Neural cell (in vitro differentiated cells): Measurements from ENCODE around the gene TUBGCP4. TPM values are rescaled to one million over a fixed set of nuclear protein-coding genes. Genes with fewer than 3 reads are reported as not detected.

ENCODE experiments used
- H2AFZ ChIP-seq: fragments of 200-600, 300-800 bp; sonication (generic), shearing (Covaris generic); 2 replicates; pipeline ENCODE4 v1.6.0; 2014; ENCODE audit warnings: low read depth, mild to moderate bottlenecking, antibody characterized with exemption, low read length, moderate library complexity
- H3F3A ChIP-seq: fragments of 200-600 bp; shearing (Covaris generic); 2 replicates; pipeline ENCODE4 v1.6.1; 2016; ENCODE audit warnings: mild to moderate bottlenecking, moderate library complexity, mixed read lengths, antibody characterized with exemption, low read length; ENCODE audit not compliant: insufficient read depth, poor library complexity, severe bottlenecking
- H3K27ac ChIP-seq: fragments of 200-600, 300-800 bp; sonication (generic), shearing (Covaris generic); 2 replicates; pipeline ENCODE4 v1.5.1; 2014; ENCODE audit warnings: mild to moderate bottlenecking, low read length, moderate library complexity
- H3K27me3 ChIP-seq: fragments of 300-800, 200-600 bp; sonication (generic), shearing (Covaris generic); 2 replicates; pipeline ENCODE4 v1.6.0; 2014; ENCODE audit warnings: mild to moderate bottlenecking, low read depth, low read length, moderate library complexity; ENCODE audit not compliant: insufficient read depth
- H3K36me3 ChIP-seq: fragments of 300-800, 200-600 bp; sonication (generic), shearing (Covaris generic); 2 replicates; pipeline ENCODE4 v1.5.1; 2014; ENCODE audit warnings: mild to moderate bottlenecking, antibody characterized with exemption, low read length, moderate library complexity; ENCODE audit not compliant: insufficient read depth
- H3K4me2 ChIP-seq: fragments of 300-800, 200-600 bp; sonication (generic), shearing (Covaris generic); 2 replicates; pipeline ENCODE4 v1.6.0; 2014; ENCODE audit warnings: mild to moderate bottlenecking, low read length
- H3K4me3 ChIP-seq: fragments of 300-800, 200-600 bp; sonication (generic), shearing (Covaris generic); 2 replicates; pipeline ENCODE4 v1.5.1; 2014; ENCODE audit warnings: mild to moderate bottlenecking, low read length, moderate library complexity
- H3K79me2 ChIP-seq: fragments of 200-600 bp; shearing (Covaris generic); replicated peaks from 2 replicates; pipeline ENCODE4 v1.6.0; 2014; ENCODE audit warnings: mild to moderate bottlenecking, low read length, moderate library complexity; ENCODE audit not compliant: insufficient read depth
- H3K9ac ChIP-seq: fragments of 300-800, 200-600 bp; sonication (generic), shearing (Covaris generic); 2 replicates; pipeline ENCODE4 v1.6.1; 2016; ENCODE audit warnings: mild to moderate bottlenecking, low read length, mixed read lengths
- H3K9me2 ChIP-seq: fragments of 200-600 bp; shearing (Covaris generic); 2 replicates; pipeline ENCODE4 v1.6.1; 2016; ENCODE audit warnings: mild to moderate bottlenecking, low read length, mixed read lengths; ENCODE audit not compliant: insufficient read depth
- H3K9me3 ChIP-seq: fragments of 200-600, 300-800 bp; sonication (generic), shearing (Covaris generic); 2 replicates; pipeline ENCODE4 v1.6.1; 2016; ENCODE audit warnings: mild to moderate bottlenecking, mixed run types, low read length, moderate library complexity, mixed read lengths
- H4K20me1 ChIP-seq: fragments of 200-600 bp; shearing (Covaris generic); 2 replicates; pipeline ENCODE4 v1.6.1; 2016; ENCODE audit warnings: mild to moderate bottlenecking, mixed run types; ENCODE audit not compliant: insufficient read depth
- CTCF ChIP-seq: fragments of 450-650 bp; IDR thresholded peaks from 2 replicates; pipeline ENCODE4 v1.5.1; 2014; ENCODE audit warnings: antibody characterized with exemption, mild to moderate bottlenecking, moderate library complexity; ENCODE audit not compliant: poor library complexity, severe bottlenecking
- EP300 ChIP-seq: fragments of 450-650 bp; conservative IDR thresholded peaks from 2 replicates; pipeline ENCODE4 v1.6.1; 2014; ENCODE audit warnings: antibody characterized with exemption, mild to moderate bottlenecking, moderate library complexity; ENCODE audit not compliant: poor library complexity, severe bottlenecking
- EZH2 ChIP-seq: fragments of 200-600, 300-800 bp; shearing (Covaris generic), sonication (generic); IDR thresholded peaks from 2 replicates; pipeline ENCODE4 v1.6.1; 2014; ENCODE audit warnings: antibody characterized with exemption, low read length, borderline replicate concordance, mild to moderate bottlenecking; ENCODE audit not compliant: insufficient read depth, poor library complexity, severe bottlenecking
- MXI1 ChIP-seq: fragments of 450-650 bp; conservative IDR thresholded peaks from 2 replicates; pipeline ENCODE4 v1.6.1; 2014; ENCODE audit warnings: antibody characterized with exemption, mild to moderate bottlenecking; ENCODE audit not compliant: poor library complexity, severe bottlenecking
- POLR2AphosphoS5 ChIP-seq: IDR thresholded peaks from 2 replicates; pipeline ENCODE4 v1.6.1; 2012
- RAD21 ChIP-seq: fragments of 450-650 bp; conservative IDR thresholded peaks from 2 replicates; pipeline ENCODE4 v1.6.1; 2014; ENCODE audit warnings: antibody characterized with exemption, mild to moderate bottlenecking, moderate library complexity
- REST ChIP-seq: IDR thresholded peaks from 2 replicates; pipeline ENCODE4 v1.6.1; 2012; ENCODE audit warnings: borderline replicate concordance
- SMC3 ChIP-seq: fragments of 450-650 bp; conservative IDR thresholded peaks from 2 replicates; pipeline ENCODE4 v1.6.1; 2014; ENCODE audit warnings: antibody characterized with exemption, mild to moderate bottlenecking, moderate library complexity; ENCODE audit not compliant: poor library complexity
- TAF1 ChIP-seq: IDR thresholded peaks from 2 replicates; pipeline ENCODE4 v1.6.1; 2012; ENCODE audit warnings: low read depth
- polyA plus RNA-seq: library from polyadenylated mRNA; depleted of rRNA; stranded (reverse); fragments of >200 nt; gene quantifications from 2 replicates; pipeline ENCODE4 v1.2.3, GENCODE V29; 2014

Gene TUBGCP4
- polyA plus RNA-seq, 1 donor from 2014 or later: 4.6 TPM

GRCh38 chr15:43378601-43379000 is 7.7 kb downstream of the TUBGCP4 start:
- H3K36me3 ChIP-seq: peaks cover 3% of the 10 kb centered on the region
- H3K9ac ChIP-seq: no peak overlapping the region

GRCh38 chr15:43382310-43382709 is 11.4 kb downstream of the TUBGCP4 start:
- H3K9ac ChIP-seq: no peak overlapping the region
- H4K20me1 ChIP-seq: peaks cover 4% of the 10 kb centered on the region
- H3K9me2 ChIP-seq: no peaks in the 10 kb centered on the region
- no peak for TF ChIP-seq EP300
- no peak for TF ChIP-seq EZH2
- TF ChIP-seq RAD21: no peak
- no peak for TF ChIP-seq POLR2AphosphoS5
- no peak for TF ChIP-seq CTCF
- H3K27ac ChIP-seq: no peak overlapping the region
- no peak overlapping the region for H3K4me2 ChIP-seq
- H2AFZ ChIP-seq: no peak overlapping the region
- H3K36me3 ChIP-seq: peaks cover 3% of the 10 kb centered on the region
- no peaks in the 10 kb centered on the region for H3K79me2 ChIP-seq
- no peaks in the 10 kb centered on the region for H3K27me3 ChIP-seq
- H3K4me3 ChIP-seq: no peak overlapping the region
- no peaks in the 10 kb centered on the region for H3F3A ChIP-seq
- H3K9me3 ChIP-seq: no peaks in the 10 kb centered on the region

More at GRCh38 chr15:43378601-43379000, 7.7 kb downstream of the TUBGCP4 start:
- no peaks in the 10 kb centered on the region for H3K79me2 ChIP-seq
- no peak overlapping the region for H2AFZ ChIP-seq
- no peaks in the 10 kb centered on the region for H3F3A ChIP-seq
- no peak overlapping the region for H3K4me3 ChIP-seq
- no peaks in the 10 kb centered on the region for H3K9me3 ChIP-seq
- peaks cover 4% of the 10 kb centered on the region for H4K20me1 ChIP-seq
- H3K27ac ChIP-seq: no peak overlapping the region
- no peak for TF ChIP-seq RAD21
- TF ChIP-seq EP300: no peak
- TF ChIP-seq POLR2AphosphoS5: no peak
- no peak for TF ChIP-seq EZH2
- no peak for TF ChIP-seq MXI1
- TF ChIP-seq SMC3: no peak
- TF ChIP-seq TAF1: no peak
- TF ChIP-seq REST: no peak
- no peak for TF ChIP-seq CTCF
- H3K27me3 ChIP-seq: no peaks in the 10 kb centered on the region
- H3K4me2 ChIP-seq: no peak overlapping the region
- no peaks in the 10 kb centered on the region for H3K9me2 ChIP-seq
